SJCRH30 (cell line): Measurements from ENCODE around the gene ALDH1A1. TPM values are rescaled to one million over a fixed set of nuclear protein-coding genes. Genes with fewer than 3 reads are reported as not detected.
"Not testable (repeated sequence)": the region's sequence is repeated elsewhere in the genome, so short reads cannot be mapped to it uniquely, and the experiment has no call there.

Source experiments
- DNase-seq, 2 experiments: peaks; one replicate each; pipeline ENCODE4 v3.0.0-alpha.2; 2015 to 2020
- H3K27ac ChIP-seq: fragments of 250-450 bp; sonication (Bioruptor Pico); 2 replicates; pipeline ENCODE4 v1.5.1; 2020; ENCODE audit warnings: mild to moderate bottlenecking, moderate library complexity
- H3K27me3 ChIP-seq: fragments of 250-450 bp; sonication (Bioruptor Pico); 2 replicates; pipeline ENCODE4 v1.5.1; 2020; ENCODE audit warnings: mild to moderate bottlenecking, moderate library complexity
- H3K36me3 ChIP-seq: fragments of 250-450 bp; sonication (Bioruptor Pico); 2 replicates; pipeline ENCODE4 v1.5.1; 2020; ENCODE audit warnings: mild to moderate bottlenecking, moderate library complexity
- H3K4me1 ChIP-seq: fragments of 250-450 bp; sonication (Bioruptor Pico); 2 replicates; pipeline ENCODE4 v1.5.1; 2020; ENCODE audit warnings: mild to moderate bottlenecking, moderate library complexity
- H3K4me3 ChIP-seq: fragments of 250-450 bp; sonication (Bioruptor Pico); 2 replicates; pipeline ENCODE4 v1.5.1; 2020; ENCODE audit warnings: mild to moderate bottlenecking, moderate library complexity
- H3K9me3 ChIP-seq: fragments of 250-450 bp; sonication (Bioruptor Pico); replicated peaks from 2 replicates; pipeline ENCODE4 v1.5.1; 2020; ENCODE audit warnings: mild to moderate bottlenecking, moderate library complexity
- total RNA-seq: library from RNA; depleted of rRNA; stranded (reverse); fragments of >200 nt; shearing (Covaris generic); gene quantifications from 2 replicates; pipeline ENCODE4 v1.2.3, GENCODE V29; 2014

ALDH1A1 gene
- total RNA-seq, 1 experiment from 2014 or later: 1.0 TPM

- H3K4me3 ChIP-seq: no peak overlapping the region
- H3K9me3 ChIP-seq: no peaks in the 10 kb centered on the region
- no peaks in the 10 kb centered on the region; the same call in 1 of the 2 replicates for H3K27me3 ChIP-seq
- H3K36me3 ChIP-seq: no peaks in the 10 kb centered on the region
- no peak overlapping the region for H3K27ac ChIP-seq
- DNase-seq: no peak
- H3K4me1 ChIP-seq: no peaks in the 10 kb centered on the region
Measured at GRCh38 chr9:72942451-72942850, 10.4 kb downstream of the ALDH1A1 start.

GRCh38 chr9:72939581-72939980 is 13.3 kb downstream of the ALDH1A1 start:
- not testable (repeated sequence) for H3K36me3 ChIP-seq, DNase-seq, H3K27me3 ChIP-seq, H3K27ac ChIP-seq, H3K4me3 ChIP-seq, H3K4me1 ChIP-seq, H3K9me3 ChIP-seq

- Histone ChIP-seq H3K27ac (no peak overlapping the region), H3K9me3 (no peaks in the 10 kb centered on the region), H3K27me3 (peaks cover 4% of the 10 kb centered on the region; the same call in 1 of the 2 replicates), H3K4me1 (no peaks in the 10 kb centered on the region), H3K36me3 (no peaks in the 10 kb centered on the region), H3K4me3 (no peak overlapping the region)
- no peak for DNase-seq
Measured at GRCh38 chr9:72937545-72937944, 15.3 kb downstream of the ALDH1A1 start.

GRCh38 chr9:72936679-72937078 is 16.2 kb downstream of the ALDH1A1 start:
- Histone ChIP-seq H3K27me3 (peaks cover 4% of the 10 kb centered on the region; the same call in 1 of the 2 replicates), H3K4me3 (no peak overlapping the region), H3K9me3 (no peaks in the 10 kb centered on the region), H3K27ac (no peak overlapping the region), H3K36me3 (no peaks in the 10 kb centered on the region), H3K4me1 (no peaks in the 10 kb centered on the region)
- no peak for DNase-seq

- Histone ChIP-seq H3K36me3 (no peaks in the 10 kb centered on the region), H3K27me3 (peaks cover 4% of the 10 kb centered on the region; the same call in 1 of the 2 replicates), H3K4me3 (no peak overlapping the region), H3K4me1 (no peaks in the 10 kb centered on the region), H3K27ac (no peak overlapping the region), H3K9me3 (no peaks in the 10 kb centered on the region)
- DNase-seq: no peak
Measured at GRCh38 chr9:72936266-72936665, 16.6 kb downstream of the ALDH1A1 start.

- H3K27me3 ChIP-seq: peaks cover 4% of the 10 kb centered on the region; the same call in 1 of the 2 replicates
- no peaks in the 10 kb centered on the region for H3K36me3 ChIP-seq
- no peak for DNase-seq
- no peak overlapping the region for H3K27ac ChIP-seq
- H3K9me3 ChIP-seq: no peaks in the 10 kb centered on the region
- no peak overlapping the region for H3K4me3 ChIP-seq
- H3K4me1 ChIP-seq: no peaks in the 10 kb centered on the region
Measured at GRCh38 chr9:72935595-72935994, 17.3 kb downstream of the ALDH1A1 start.

GRCh38 chr9:72933730-72934665 is 18.9 kb downstream of the ALDH1A1 start:
- peaks cover 4% of the 10 kb centered on the region; the same call in 1 of the 2 replicates for H3K27me3 ChIP-seq
- no peaks in the 10 kb centered on the region for H3K9me3 ChIP-seq
- H3K4me3 ChIP-seq: no peak overlapping the region
- no peaks in the 10 kb centered on the region for H3K36me3 ChIP-seq
- no peak for DNase-seq
- H3K4me1 ChIP-seq: no peaks in the 10 kb centered on the region
- H3K27ac ChIP-seq: no peak overlapping the region

- H3K4me3 ChIP-seq: no peak overlapping the region
- DNase-seq: no peak
- peaks cover 4% of the 10 kb centered on the region; the same call in 1 of the 2 replicates for H3K27me3 ChIP-seq
- no peak overlapping the region for H3K27ac ChIP-seq
- no peaks in the 10 kb centered on the region for H3K9me3 ChIP-seq
- no peaks in the 10 kb centered on the region for H3K36me3 ChIP-seq
- H3K4me1 ChIP-seq: no peaks in the 10 kb centered on the region
Measured at GRCh38 chr9:72932619-72933018, 20.2 kb downstream of the ALDH1A1 start.

GRCh38 chr9:72931897-72932296 is 21.0 kb downstream of the ALDH1A1 start:
- Histone ChIP-seq H3K27me3 (no peaks in the 10 kb centered on the region; the same call in 1 of the 2 replicates), H3K4me3 (no peak overlapping the region), H3K9me3 (no peaks in the 10 kb centered on the region), H3K4me1 (no peaks in the 10 kb centered on the region), H3K27ac (no peak overlapping the region), H3K36me3 (no peaks in the 10 kb centered on the region)
- DNase-seq: no peak

GRCh38 chr9:72931437-72931836 is 21.4 kb downstream of the ALDH1A1 start:
- Histone ChIP-seq H3K4me1 (no peaks in the 10 kb centered on the region), H3K9me3 (no peaks in the 10 kb centered on the region), H3K27ac (no peak overlapping the region), H3K36me3 (no peaks in the 10 kb centered on the region), H3K4me3 (no peak overlapping the region), H3K27me3 (no peaks in the 10 kb centered on the region)
- DNase-seq: no peak

- no peaks in the 10 kb centered on the region for H3K4me1 ChIP-seq
- no peak overlapping the region for H3K4me3 ChIP-seq
- no peaks in the 10 kb centered on the region for H3K27me3 ChIP-seq
- no peaks in the 10 kb centered on the region for H3K36me3 ChIP-seq
- no peaks in the 10 kb centered on the region for H3K9me3 ChIP-seq
- DNase-seq: no peak
- no peak overlapping the region for H3K27ac ChIP-seq
Measured at GRCh38 chr9:72930828-72931227, 22.0 kb downstream of the ALDH1A1 start.

- Histone ChIP-seq H3K27ac (no peak overlapping the region), H3K4me1 (no peaks in the 10 kb centered on the region), H3K27me3 (no peaks in the 10 kb centered on the region), H3K4me3 (no peak overlapping the region), H3K9me3 (no peaks in the 10 kb centered on the region), H3K36me3 (no peaks in the 10 kb centered on the region)
- no peak for DNase-seq
Measured at GRCh38 chr9:72929542-72929941, 23.3 kb downstream of the ALDH1A1 start.

GRCh38 chr9:72928042-72928507 is 24.8 kb downstream of the ALDH1A1 start:
- no peaks in the 10 kb centered on the region for H3K36me3 ChIP-seq
- H3K9me3 ChIP-seq: no peaks in the 10 kb centered on the region
- H3K27me3 ChIP-seq: no peaks in the 10 kb centered on the region
- no peaks in the 10 kb centered on the region for H3K4me1 ChIP-seq
- no peak for DNase-seq
- no peak overlapping the region for H3K4me3 ChIP-seq
- H3K27ac ChIP-seq: no peak overlapping the region

- Histone ChIP-seq H3K27ac (no peak overlapping the region), H3K36me3 (no peaks in the 10 kb centered on the region), H3K4me3 (no peak overlapping the region), H3K4me1 (no peaks in the 10 kb centered on the region), H3K9me3 (no peaks in the 10 kb centered on the region), H3K27me3 (no peaks in the 10 kb centered on the region)
- DNase-seq: no peak
Measured at GRCh38 chr9:72926506-72926905, 26.3 kb downstream of the ALDH1A1 start.

GRCh38 chr9:72925891-72926290 is 27.0 kb downstream of the ALDH1A1 start:
- H3K36me3 ChIP-seq: no peaks in the 10 kb centered on the region
- DNase-seq: no peak
- no peaks in the 10 kb centered on the region for H3K9me3 ChIP-seq
- H3K27me3 ChIP-seq: no peaks in the 10 kb centered on the region
- no peaks in the 10 kb centered on the region for H3K4me1 ChIP-seq
- no peak overlapping the region for H3K27ac ChIP-seq
- H3K4me3 ChIP-seq: no peak overlapping the region
